Neural cell (in vitro differentiated cells): ENCODE results near the gene ZNF415.
"Not testable (repeated sequence)": the region's sequence is repeated elsewhere in the genome, so short reads cannot be mapped to it uniquely, and the experiment has no call there.

Experiments used
- EP300 ChIP-seq: fragments of 450-650 bp; conservative IDR thresholded peaks from 2 replicates; pipeline ENCODE4 v1.6.1; 2014; ENCODE audit warnings: antibody characterized with exemption, mild to moderate bottlenecking, moderate library complexity; ENCODE audit not compliant: poor library complexity, severe bottlenecking
- EZH2 ChIP-seq: fragments of 200-600, 300-800 bp; shearing (Covaris generic), sonication (generic); IDR thresholded peaks from 2 replicates; pipeline ENCODE4 v1.6.1; 2014; ENCODE audit warnings: antibody characterized with exemption, low read length, borderline replicate concordance, mild to moderate bottlenecking; ENCODE audit not compliant: insufficient read depth, poor library complexity, severe bottlenecking
- RAD21 ChIP-seq: fragments of 450-650 bp; conservative IDR thresholded peaks from 2 replicates; pipeline ENCODE4 v1.6.1; 2014; ENCODE audit warnings: antibody characterized with exemption, mild to moderate bottlenecking, moderate library complexity
- TF ChIP-seq, protein P1 (sequence below): fragments of 450-650 bp; IDR thresholded peaks from 2 replicates; pipeline ENCODE4 v1.5.1; 2014; ENCODE audit warnings: antibody characterized with exemption, mild to moderate bottlenecking, moderate library complexity; ENCODE audit not compliant: poor library complexity, severe bottlenecking
- TF ChIP-seq, protein P2 (sequence below): IDR thresholded peaks from 2 replicates; pipeline ENCODE4 v1.6.1; 2012; ENCODE audit warnings: borderline replicate concordance

- TF ChIP-seq, protein P1, sequence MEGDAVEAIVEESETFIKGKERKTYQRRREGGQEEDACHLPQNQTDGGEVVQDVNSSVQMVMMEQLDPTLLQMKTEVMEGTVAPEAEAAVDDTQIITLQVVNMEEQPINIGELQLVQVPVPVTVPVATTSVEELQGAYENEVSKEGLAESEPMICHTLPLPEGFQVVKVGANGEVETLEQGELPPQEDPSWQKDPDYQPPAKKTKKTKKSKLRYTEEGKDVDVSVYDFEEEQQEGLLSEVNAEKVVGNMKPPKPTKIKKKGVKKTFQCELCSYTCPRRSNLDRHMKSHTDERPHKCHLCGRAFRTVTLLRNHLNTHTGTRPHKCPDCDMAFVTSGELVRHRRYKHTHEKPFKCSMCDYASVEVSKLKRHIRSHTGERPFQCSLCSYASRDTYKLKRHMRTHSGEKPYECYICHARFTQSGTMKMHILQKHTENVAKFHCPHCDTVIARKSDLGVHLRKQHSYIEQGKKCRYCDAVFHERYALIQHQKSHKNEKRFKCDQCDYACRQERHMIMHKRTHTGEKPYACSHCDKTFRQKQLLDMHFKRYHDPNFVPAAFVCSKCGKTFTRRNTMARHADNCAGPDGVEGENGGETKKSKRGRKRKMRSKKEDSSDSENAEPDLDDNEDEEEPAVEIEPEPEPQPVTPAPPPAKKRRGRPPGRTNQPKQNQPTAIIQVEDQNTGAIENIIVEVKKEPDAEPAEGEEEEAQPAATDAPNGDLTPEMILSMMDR = not testable (repeated sequence)
- not testable (repeated sequence) for TF ChIP-seq RAD21, EZH2, EP300
- TF ChIP-seq, protein P2, sequence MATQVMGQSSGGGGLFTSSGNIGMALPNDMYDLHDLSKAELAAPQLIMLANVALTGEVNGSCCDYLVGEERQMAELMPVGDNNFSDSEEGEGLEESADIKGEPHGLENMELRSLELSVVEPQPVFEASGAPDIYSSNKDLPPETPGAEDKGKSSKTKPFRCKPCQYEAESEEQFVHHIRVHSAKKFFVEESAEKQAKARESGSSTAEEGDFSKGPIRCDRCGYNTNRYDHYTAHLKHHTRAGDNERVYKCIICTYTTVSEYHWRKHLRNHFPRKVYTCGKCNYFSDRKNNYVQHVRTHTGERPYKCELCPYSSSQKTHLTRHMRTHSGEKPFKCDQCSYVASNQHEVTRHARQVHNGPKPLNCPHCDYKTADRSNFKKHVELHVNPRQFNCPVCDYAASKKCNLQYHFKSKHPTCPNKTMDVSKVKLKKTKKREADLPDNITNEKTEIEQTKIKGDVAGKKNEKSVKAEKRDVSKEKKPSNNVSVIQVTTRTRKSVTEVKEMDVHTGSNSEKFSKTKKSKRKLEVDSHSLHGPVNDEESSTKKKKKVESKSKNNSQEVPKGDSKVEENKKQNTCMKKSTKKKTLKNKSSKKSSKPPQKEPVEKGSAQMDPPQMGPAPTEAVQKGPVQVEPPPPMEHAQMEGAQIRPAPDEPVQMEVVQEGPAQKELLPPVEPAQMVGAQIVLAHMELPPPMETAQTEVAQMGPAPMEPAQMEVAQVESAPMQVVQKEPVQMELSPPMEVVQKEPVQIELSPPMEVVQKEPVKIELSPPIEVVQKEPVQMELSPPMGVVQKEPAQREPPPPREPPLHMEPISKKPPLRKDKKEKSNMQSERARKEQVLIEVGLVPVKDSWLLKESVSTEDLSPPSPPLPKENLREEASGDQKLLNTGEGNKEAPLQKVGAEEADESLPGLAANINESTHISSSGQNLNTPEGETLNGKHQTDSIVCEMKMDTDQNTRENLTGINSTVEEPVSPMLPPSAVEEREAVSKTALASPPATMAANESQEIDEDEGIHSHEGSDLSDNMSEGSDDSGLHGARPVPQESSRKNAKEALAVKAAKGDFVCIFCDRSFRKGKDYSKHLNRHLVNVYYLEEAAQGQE = not testable (repeated sequence)
Observed at GRCh38 chr19:53096982-53097690, 35.6 kb downstream of the ZNF415 start.
